HepG2 (cell line): ENCODE data around the gene TUBA4B. TPM values are rescaled to one million over a fixed set of nuclear protein-coding genes. Genes with fewer than 3 reads are reported as not detected.

Source experiments
- CERS6 ChIP-seq: sonication (generic); formaldehyde crosslinking; IDR thresholded peaks from 2 replicates; pipeline ENCODE4 v1.5.0; 2020; ENCODE audit warnings: missing genetic modification reagents
- GFI1 ChIP-seq: sonication (generic); formaldehyde crosslinking; IDR thresholded peaks from 2 replicates; pipeline ENCODE4 v1.5.0; 2020; ENCODE audit warnings: missing genetic modification reagents, mild to moderate bottlenecking, borderline replicate concordance
- LBX2 ChIP-seq: sonication (generic); formaldehyde crosslinking; IDR thresholded peaks from 2 replicates; pipeline ENCODE4 v1.5.0; 2020; ENCODE audit warnings: missing genetic modification reagents, mild to moderate bottlenecking, borderline replicate concordance
- MIXL1 ChIP-seq: IDR thresholded peaks from 2 replicates; pipeline ENCODE4 v1.6.1; 2016
- MYC ChIP-seq: sonication (generic); formaldehyde crosslinking; IDR thresholded peaks from 2 replicates; pipeline ENCODE4 v1.9.0; 2021; ENCODE audit warnings: missing genetic modification reagents, borderline replicate concordance
- NFKB2 ChIP-seq: sonication (generic); formaldehyde crosslinking; IDR thresholded peaks from 2 replicates; pipeline ENCODE4 v1.4.0; 2020; ENCODE audit warnings: missing genetic modification reagents, borderline replicate concordance
- ONECUT2 ChIP-seq: sonication (generic); formaldehyde crosslinking; IDR thresholded peaks from 2 replicates; pipeline ENCODE4 v1.4.0; 2020; ENCODE audit warnings: missing genetic modification reagents
- PATZ1 ChIP-seq: sonication (generic); formaldehyde crosslinking; IDR thresholded peaks from 2 replicates; pipeline ENCODE4 v1.4.0; 2020; ENCODE audit warnings: missing genetic modification reagents
- RAD51 ChIP-seq: fragments of 450-650 bp; IDR thresholded peaks from 2 replicates; pipeline ENCODE4 v1.6.1; 2016; ENCODE audit warnings: borderline replicate concordance
- SRSF4 ChIP-seq: fragments of 200-400 bp; formaldehyde crosslinking; IDR thresholded peaks from one replicate; pipeline ENCODE4 v1.6.1; 2018; ENCODE audit warnings: mild to moderate bottlenecking, low read depth, low read length, moderate library complexity; ENCODE audit not compliant: poor library complexity, severe bottlenecking
- SSRP1 ChIP-seq: IDR thresholded peaks from 2 replicates; pipeline ENCODE4 v1.6.1; 2016; ENCODE audit warnings: control low read depth
- YEATS4 ChIP-seq: sonication (generic); formaldehyde crosslinking; IDR thresholded peaks from 2 replicates; pipeline ENCODE4 v1.4.0; 2020; ENCODE audit warnings: missing genetic modification reagents, borderline replicate concordance
- ZBTB39 ChIP-seq: sonication (generic); formaldehyde crosslinking; IDR thresholded peaks from 2 replicates; pipeline ENCODE4 v1.5.0; 2020; ENCODE audit warnings: missing genetic modification reagents
- ZBTB42 ChIP-seq: sonication (generic); formaldehyde crosslinking; IDR thresholded peaks from 2 replicates; pipeline ENCODE4 v1.5.0; 2020; ENCODE audit warnings: mild to moderate bottlenecking, missing genetic modification reagents
- ZNF260 ChIP-seq: sonication (generic); formaldehyde crosslinking; IDR thresholded peaks from 2 replicates; pipeline ENCODE4 v1.4.0; 2020; ENCODE audit warnings: missing genetic modification reagents, low read depth, mild to moderate bottlenecking, borderline replicate concordance
- ZNF263 ChIP-seq: sonication (generic); formaldehyde crosslinking; IDR thresholded peaks from 2 replicates; pipeline ENCODE4 v1.4.0; 2020; ENCODE audit warnings: missing genetic modification reagents
- ZNF280B ChIP-seq: sonication (generic); formaldehyde crosslinking; IDR thresholded peaks from 2 replicates; pipeline ENCODE4 v1.5.0; 2020; ENCODE audit warnings: missing genetic modification reagents, mild to moderate bottlenecking, borderline replicate concordance
- ZNF34 ChIP-seq: sonication (generic); formaldehyde crosslinking; IDR thresholded peaks from 2 replicates; pipeline ENCODE4 v1.4.0; 2020; ENCODE audit warnings: mild to moderate bottlenecking, missing genetic modification reagents, borderline replicate concordance
- ZNF512 ChIP-seq: sonication (generic); formaldehyde crosslinking; IDR thresholded peaks from 2 replicates; pipeline ENCODE4 v1.4.0; 2020; ENCODE audit warnings: mild to moderate bottlenecking, missing genetic modification reagents
- ZNF564 ChIP-seq: sonication (generic); formaldehyde crosslinking; IDR thresholded peaks from 2 replicates; pipeline ENCODE4 v1.8.1; 2023; ENCODE audit warnings: mild to moderate bottlenecking, missing genetic modification reagents
- ZNF616 ChIP-seq: sonication (generic); formaldehyde crosslinking; IDR thresholded peaks from 2 replicates; pipeline ENCODE4 v1.5.0; 2020; ENCODE audit warnings: low read depth, mild to moderate bottlenecking, missing genetic modification reagents
- polyA plus RNA-seq, 8 experiments: library from polyadenylated mRNA; depleted of rRNA in 3 of 8; stranded (reverse) in 7 of 8; unstranded in 1 of 8; fragments of >200 nt; fragmentation: Illumina TruSeq in 4 of 8; extraction: Trizol in 4 of 8; gene quantifications; 2 replicates each; pipeline versions ENCODE4 v1.2.1 to v1.2.3, GENCODE V29; 2011 to 2016; ENCODE audit warnings: low read depth in 4 of 8, missing spikeins in 1 of 8, mixed read lengths in 1 of 8; ENCODE audit not compliant: insufficient read depth in 1 of 8
- total RNA-seq, 5 experiments: library from RNA; depleted of rRNA; stranded (reverse); fragments of >200 nt; fragmentation: Illumina TruSeq; extraction: Trizol; gene quantifications; 2 replicates each; pipeline ENCODE4 v1.2.3, GENCODE V29; 2016; ENCODE audit warnings: low read depth in 1 of 5

TUBA4B gene
- total and polyA plus RNA-seq, 2 of the 13 experiments (the other 11 are each of a cell fraction or from before 2014, with no cell fraction given), result 0.18 to 0.22 TPM

GRCh38 chr2:219230059-219230540 is 22.9 kb upstream of the TUBA4B start (continued):
- TF ChIP-seq RAD51, result no peak
- TF ChIP-seq YEATS4 (CRISPR knock-in tag), result peak; percentile 70; the same call in 1 of the 2 replicates
- no peak for TF ChIP-seq ONECUT2 (CRISPR knock-in tag)
- TF ChIP-seq ZNF616 (CRISPR knock-in tag), result peak; percentile 58; the same call in 1 of the 2 replicates
- no peak for TF ChIP-seq ZNF260 (CRISPR knock-in tag)
- no peak for TF ChIP-seq SSRP1 (CRISPR knock-in tag)
- 0 out of 2 replicates have a peak, but pooled peaks have one; percentile 11 for TF ChIP-seq ZBTB42 (CRISPR knock-in tag)
- TF ChIP-seq ZNF263 (CRISPR knock-in tag), result peak; percentile 17; the same call in 1 of the 2 replicates
- no peak for TF ChIP-seq SRSF4
- TF ChIP-seq MYC (CRISPR knock-in tag), result peak; percentile 87
- TF ChIP-seq ZNF280B (CRISPR knock-in tag), result 0 out of 2 replicates have a peak, but pooled peaks have one; percentile 3
- TF ChIP-seq MIXL1 (CRISPR knock-in tag), result no peak
- no peak for TF ChIP-seq CERS6 (CRISPR knock-in tag)
- TF ChIP-seq GFI1, result 0 out of 2 replicates have a peak, but pooled peaks have one; percentile 3
- TF ChIP-seq ZNF564 (CRISPR knock-in tag), result peak; percentile 55; the same call in 1 of the 2 replicates
- 0 out of 2 replicates have a peak, but pooled peaks have one; percentile 17 for TF ChIP-seq ZNF512 (CRISPR knock-in tag)
- no peak for TF ChIP-seq ZBTB39 (CRISPR knock-in tag)
- TF ChIP-seq PATZ1, result 0 out of 2 replicates have a peak, but pooled peaks have one; percentile 10
- peak; percentile 52; the same call in 1 of the 2 replicates for TF ChIP-seq NFKB2 (CRISPR knock-in tag)
- no peak for TF ChIP-seq LBX2
- no peak for TF ChIP-seq ZNF34 (CRISPR knock-in tag)
